Peyer's patch (tissue), 4 donors: ENCODE measurements around the gene CFAP97D2. TPM values are rescaled to one million over a fixed set of nuclear protein-coding genes. Genes with fewer than 3 reads are reported as not detected.

ENCODE experiments used
- DNase-seq, 3 donors: peaks; one replicate each; pipeline ENCODE4 v3.0.0-alpha.2; 2017 to 2019
- H3K27ac ChIP-seq, 4 donors: fragments of 200-600 bp; sonication (generic); one replicate each; pipeline ENCODE4 v1.5.1; 2016 to 2019
- H3K27me3 ChIP-seq, 2 donors: fragments of 200-600 bp; sonication (generic); one replicate each; pipeline ENCODE4 v1.5.1; 2019
- H3K36me3 ChIP-seq, 3 donors: fragments of 200-600 bp; sonication (generic); one replicate each; pipeline ENCODE4 v1.5.1; 2016 to 2019
- H3K4me1 ChIP-seq, 4 donors: fragments of 200-600 bp; sonication (generic); one replicate each; pipeline ENCODE4 v1.5.1; 2016 to 2019
- H3K4me3 ChIP-seq, 4 donors: fragments of 200-600 bp; sonication (generic); 1 replicate in 3 of 4; 2 replicates in 1 of 4; pipeline ENCODE4 v1.5.1; 2016 to 2019; ENCODE audit warnings: mild to moderate bottlenecking in 1 of 4
- H3K9me3 ChIP-seq, 4 donors: fragments of 200-600 bp; sonication (generic); one replicate each; pipeline ENCODE4 v1.5.1; 2016 to 2019; ENCODE audit warnings: mild to moderate bottlenecking in 1 of 4
- CTCF ChIP-seq, 6 experiments: fragments of 450-650 bp in 4 of 6; fragments of 200-600 bp in 2 of 6; sonication (generic) in 1 of 6; IDR thresholded peaks; one replicate each; pipeline ENCODE4 v1.5.1; 2017 to 2019; ENCODE audit warnings: antibody characterized with exemption in 6 of 6, mild to moderate bottlenecking in 3 of 6, moderate library complexity in 1 of 6
- POLR2A ChIP-seq, 2 donors: fragments of 450-650 bp; IDR thresholded peaks; one replicate each; pipeline ENCODE4 v1.5.1; 2017; ENCODE audit warnings: antibody characterized with exemption in 2 of 2, mild to moderate bottlenecking in 2 of 2, moderate library complexity in 2 of 2
- total RNA-seq, 4 donors: library from RNA; depleted of rRNA; stranded (reverse); fragments of >200 nt; gene quantifications; one replicate each; pipeline ENCODE4 v1.1.0, GENCODE V29; 2016

Gene CFAP97D2
- total RNA-seq, 4 donors from 2014 or later = not detected

DNA sequence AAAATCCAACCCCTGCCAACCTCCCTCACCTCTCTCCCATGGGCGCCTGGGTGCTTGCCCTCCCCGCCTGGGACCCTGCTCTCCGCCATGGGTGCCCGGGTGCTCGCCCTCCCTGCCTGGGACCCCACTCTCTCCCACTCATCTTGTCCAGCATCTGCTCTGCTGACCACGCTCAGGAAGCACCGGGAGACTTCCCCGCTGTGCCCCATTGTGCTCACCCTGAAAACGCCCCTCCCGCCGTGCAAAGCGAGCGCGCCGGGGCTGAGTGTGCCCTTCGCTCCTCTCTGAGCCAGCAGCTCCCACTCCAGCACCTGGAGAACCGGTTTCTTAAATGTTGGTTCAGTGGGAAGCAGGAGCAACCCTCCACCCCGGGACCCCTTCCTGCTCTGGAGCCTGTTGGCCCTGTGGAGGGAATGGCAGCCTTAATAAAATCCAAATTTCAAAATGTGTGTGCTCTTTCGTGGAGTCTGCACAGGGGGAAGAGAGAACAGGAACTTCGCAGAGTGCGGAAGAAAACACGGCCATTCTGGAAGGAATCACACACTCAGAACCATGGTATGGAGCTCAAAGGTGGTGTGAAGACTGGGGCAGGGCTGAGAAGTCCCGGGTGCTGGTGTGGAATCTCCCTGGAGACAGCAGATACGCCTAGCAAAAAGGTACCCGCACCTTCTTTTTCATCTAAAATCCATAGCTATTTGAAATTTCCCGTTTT is 32.5 kb downstream of the CFAP97D2 start:
- no peak for TF ChIP-seq POLR2A (IDR thresholded peaks at IDR 0.05)
- no peak for TF ChIP-seq CTCF (IDR thresholded peaks at IDR 0.05)
- Histone ChIP-seq H3K4me3 (no peak overlapping the region), H3K27me3 (no peaks in the 10 kb centered on the region), H3K27ac (no peak overlapping the region), H3K36me3 (no peaks in the 10 kb centered on the region), H3K9me3 (no peaks in the 10 kb centered on the region), H3K4me1 (no peaks in the 10 kb centered on the region)
- no peak for DNase-seq

DNA sequence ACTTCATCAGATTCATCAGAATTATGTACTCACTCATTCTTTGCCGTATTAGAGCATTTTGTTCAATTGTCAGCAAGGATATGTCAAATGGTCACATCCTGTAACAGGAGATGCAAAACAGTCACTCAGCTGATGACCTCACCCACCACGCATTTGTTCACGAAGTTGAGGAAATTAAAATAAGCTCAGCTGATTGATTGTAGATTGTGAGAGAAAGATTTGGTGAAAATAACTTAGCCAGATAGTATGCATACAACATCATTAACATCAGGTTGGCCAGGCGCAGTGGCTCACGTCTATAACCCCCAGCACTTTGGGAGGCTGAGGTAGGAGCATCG is 33.1 kb downstream of the CFAP97D2 start:
- Histone ChIP-seq H3K27me3 (no peaks in the 10 kb centered on the region), H3K36me3 (no peaks in the 10 kb centered on the region), H3K4me1 (no peaks in the 10 kb centered on the region), H3K9me3 (no peaks in the 10 kb centered on the region), H3K27ac (no peak overlapping the region), H3K4me3 (no peak overlapping the region)
- DNase-seq = no peak
- no peak for TF ChIP-seq CTCF (IDR thresholded peaks at IDR 0.05)
- no peak for TF ChIP-seq POLR2A (IDR thresholded peaks at IDR 0.05)

DNA sequence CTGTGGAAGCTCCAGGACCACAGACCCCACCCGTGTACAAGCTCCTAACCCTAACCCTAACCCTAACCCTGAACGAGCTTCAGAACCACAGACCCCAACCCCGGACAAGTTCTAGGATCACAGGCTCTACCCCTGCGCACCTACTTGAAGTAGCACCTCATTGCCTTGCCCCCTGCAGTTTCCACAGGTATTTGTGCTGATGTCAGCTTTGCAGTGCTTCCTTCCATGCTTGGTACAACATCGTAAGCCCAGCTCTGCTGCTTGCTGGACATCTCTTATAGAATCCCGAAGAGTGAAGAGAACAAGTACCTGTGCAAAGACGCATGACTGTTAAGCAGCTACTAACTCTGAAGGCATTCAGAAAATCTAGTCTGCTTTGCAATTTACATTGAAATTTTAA is 34.9 kb downstream of the CFAP97D2 start:
- Histone ChIP-seq H3K36me3 (no peaks in the 10 kb centered on the region), H3K27ac (no peak overlapping the region), H3K4me1 (no peaks in the 10 kb centered on the region), H3K4me3 (no peak overlapping the region), H3K27me3 (no peaks in the 10 kb centered on the region), H3K9me3 (no peaks in the 10 kb centered on the region)
- TF ChIP-seq POLR2A (IDR thresholded peaks at IDR 0.05) (no peak), CTCF (IDR thresholded peaks at IDR 0.05) (no peak)
- no peak for DNase-seq

DNA sequence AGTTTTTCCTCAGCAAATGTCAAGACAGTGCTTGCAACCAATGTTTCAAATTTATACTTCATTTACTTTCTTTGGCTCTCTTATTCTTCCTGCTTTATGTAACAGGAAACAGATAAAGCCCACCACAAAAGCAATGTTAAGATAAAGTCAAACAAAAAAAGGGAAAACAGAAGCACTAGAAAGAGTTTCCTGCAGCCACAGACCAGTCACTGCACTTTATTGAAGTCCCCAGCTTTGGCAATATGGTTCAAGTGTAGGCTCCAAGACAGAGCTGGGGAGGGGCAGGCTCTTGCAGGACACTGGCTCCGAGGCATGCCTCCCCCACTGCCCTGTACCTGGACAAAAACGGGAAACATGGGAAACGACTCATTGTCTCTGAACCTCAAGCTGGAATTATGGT is 40.3 kb downstream of the CFAP97D2 start:
- Histone ChIP-seq H3K36me3 (no peaks in the 10 kb centered on the region), H3K27ac (no peak overlapping the region), H3K4me3 (no peak overlapping the region), H3K9me3 (no peaks in the 10 kb centered on the region), H3K4me1 (peaks cover 0 to 6% (median 0%) of the 10 kb centered on the region in 4 donors), H3K27me3 (no peaks in the 10 kb centered on the region)
- DNase-seq = no peak
- TF ChIP-seq POLR2A (IDR thresholded peaks at IDR 0.05) = no peak
- TF ChIP-seq CTCF (IDR thresholded peaks at IDR 0.05) = no peak

- Histone ChIP-seq H3K27ac (no peak overlapping the region), H3K4me3 (no peak overlapping the region), H3K9me3 (no peaks in the 10 kb centered on the region), H3K36me3 (no peaks in the 10 kb centered on the region), H3K4me1 (peaks cover 0 to 6% (median 0%) of the 10 kb centered on the region in 4 donors), H3K27me3 (no peaks in the 10 kb centered on the region)
- no peak for TF ChIP-seq POLR2A (IDR thresholded peaks at IDR 0.05)
- TF ChIP-seq CTCF (IDR thresholded peaks at IDR 0.05) = no peak
- no peak for DNase-seq
Measured at GRCh38 chr13:114222461-114222968, 43.5 kb downstream of the CFAP97D2 start.
